Measurements from ENCODE around the gene SNX21.
"Not testable (repeated sequence)": the region's sequence is repeated elsewhere in the genome, so short reads cannot be mapped to it uniquely, and the experiment has no call there.

The SNX21 gene

DNA sequence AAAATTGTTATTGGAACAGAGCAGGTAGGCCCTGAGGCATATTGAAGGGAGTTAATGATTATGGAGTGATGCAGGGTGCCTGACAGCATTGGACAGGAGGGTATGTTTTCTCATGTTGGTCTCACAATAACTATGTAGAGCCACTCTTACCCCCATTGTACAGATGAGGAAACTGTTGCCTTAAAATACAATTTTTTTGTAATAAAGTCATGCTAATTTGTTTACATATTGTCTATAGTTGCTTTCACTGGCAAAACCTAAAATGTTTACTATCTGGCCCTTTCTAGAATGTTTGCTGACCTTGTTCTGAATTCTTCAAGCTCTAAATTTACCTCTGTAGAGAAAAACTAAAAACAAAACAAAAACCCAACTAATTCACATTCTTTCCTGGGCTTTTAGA lies 17.9 kb downstream of the SNX21 start:
- no peak for DNase-seq

DNA sequence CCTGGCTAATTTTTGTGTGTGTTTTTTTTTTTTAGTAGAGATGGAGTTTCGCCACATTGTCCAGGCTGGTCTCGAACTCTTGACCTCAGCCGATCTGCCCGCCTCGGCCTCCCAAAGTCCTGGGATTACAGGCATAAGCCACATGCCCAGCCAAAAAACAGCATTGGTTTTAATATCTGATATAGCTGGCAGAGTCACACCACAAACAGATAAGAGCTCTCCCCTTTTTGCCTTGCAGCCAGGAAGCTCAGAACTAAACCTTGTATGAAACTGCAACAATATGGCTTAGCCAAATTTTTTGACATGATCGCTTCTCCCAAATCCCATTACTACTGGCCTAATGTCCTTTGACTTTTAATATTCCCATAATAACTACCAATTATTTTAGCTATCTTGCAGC lies 18.7 kb downstream of the SNX21 start:
- no peak for DNase-seq

DNA sequence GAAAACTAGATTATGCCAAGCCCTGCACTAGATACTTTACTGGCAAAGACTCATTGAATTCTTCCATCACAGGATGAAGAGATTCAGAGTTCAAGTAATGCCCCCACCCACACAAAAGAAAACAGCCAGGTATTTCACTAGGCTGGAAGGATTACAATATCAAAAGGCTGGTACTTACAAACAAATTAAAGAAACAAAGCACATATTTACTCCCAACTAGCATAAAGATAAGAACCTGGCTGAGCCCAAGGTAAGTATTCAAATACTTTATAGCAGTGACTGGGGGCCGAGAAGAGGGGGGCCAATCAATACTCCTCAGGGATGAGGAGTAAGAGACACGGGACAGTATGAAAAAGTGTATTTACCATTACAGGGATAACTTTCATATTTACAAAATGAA lies 19.9 kb downstream of the SNX21 start:
- no peak for DNase-seq

DNA sequence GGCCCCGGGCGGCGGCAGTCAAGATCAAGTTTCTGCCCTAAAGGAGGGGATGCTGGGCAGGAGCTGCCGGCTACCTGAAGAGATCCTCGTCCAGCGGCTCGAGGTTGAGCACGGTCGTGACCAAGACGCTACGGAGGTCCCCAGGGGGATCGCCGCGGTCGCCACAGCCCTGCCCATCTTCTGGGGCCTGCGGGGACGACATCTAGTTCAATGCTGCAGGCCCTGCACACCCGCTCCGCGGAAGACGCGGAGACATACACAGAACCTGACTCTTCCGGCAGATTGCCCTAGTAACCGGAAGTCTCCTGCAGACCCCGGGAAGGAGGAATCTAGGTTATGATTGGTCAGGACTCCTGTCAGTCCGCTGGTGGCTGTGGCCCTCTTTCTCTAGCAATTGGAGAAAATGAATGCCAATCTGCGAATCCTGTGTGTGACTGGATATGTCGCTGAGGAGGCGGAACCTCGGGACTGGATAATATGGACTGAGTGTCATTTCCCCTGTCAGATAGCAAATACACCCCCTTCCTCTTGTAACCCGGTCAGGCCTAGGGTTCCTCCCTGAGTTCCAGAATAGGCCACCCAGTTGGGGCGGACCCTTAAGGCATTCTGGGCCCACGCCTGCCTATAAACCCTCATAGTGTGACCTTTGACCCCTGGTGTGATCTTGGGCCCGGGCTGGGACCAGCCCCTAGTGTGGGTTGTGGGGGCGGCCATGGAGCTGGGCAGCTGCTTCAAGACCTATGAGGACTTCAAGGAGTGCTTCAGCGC lies 23.7 kb downstream of the SNX21 start, which contains the start of the genes ACOT8 and ZSWIM3:
TSS of gene ACOT8 (minus strand) at position 279 of the 768 bp plus-strand sequence. CDS start at position 202, 77 bp downstream.
TSS of gene ZSWIM3 (plus strand) at position 501 of the 768 bp plus-strand sequence. CDS start at position 713, 212 bp downstream.
- peak; percentile 94 to 98 for DNase-seq

DNA sequence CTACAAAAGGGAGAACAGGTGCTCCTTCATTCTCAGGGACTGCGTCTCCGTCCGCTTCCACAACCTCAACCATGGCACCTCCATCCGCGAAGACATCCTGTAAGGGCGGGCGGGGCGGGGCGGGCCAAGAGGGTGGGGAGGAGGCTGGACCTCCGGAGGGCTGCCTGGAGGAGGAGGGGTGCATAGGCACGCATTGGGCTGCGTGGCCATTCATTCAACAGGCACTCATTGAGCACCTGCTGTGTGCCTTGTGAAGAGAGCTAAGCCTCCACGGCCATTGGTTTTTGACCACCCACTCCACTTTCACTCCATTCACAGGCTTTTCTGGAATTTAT lies 24.2 kb downstream of the SNX21 start:
- peak in 1 of 2 donors; percentile 47 for DNase-seq

DNA sequence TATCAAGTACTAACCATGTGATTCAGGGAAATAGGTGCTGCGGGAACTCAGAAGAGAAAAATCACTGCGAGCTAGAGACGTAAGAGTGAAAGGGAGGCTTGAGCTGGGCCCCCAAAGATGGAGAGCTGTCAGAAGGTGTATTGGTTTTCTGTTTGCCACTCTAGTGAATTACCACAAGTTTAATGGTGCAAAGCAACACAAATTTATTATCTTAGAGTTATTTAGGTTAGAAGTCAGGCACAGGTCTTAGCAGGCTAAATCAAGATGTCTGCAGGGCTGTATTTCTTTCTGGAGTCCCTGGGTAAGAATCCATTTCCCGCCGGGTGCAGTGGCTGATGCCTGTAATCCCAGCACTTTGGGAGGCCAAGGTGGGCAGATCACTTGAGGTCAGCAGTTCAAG lies 26.3 kb downstream of the SNX21 start:
- no peak for DNase-seq

DNA sequence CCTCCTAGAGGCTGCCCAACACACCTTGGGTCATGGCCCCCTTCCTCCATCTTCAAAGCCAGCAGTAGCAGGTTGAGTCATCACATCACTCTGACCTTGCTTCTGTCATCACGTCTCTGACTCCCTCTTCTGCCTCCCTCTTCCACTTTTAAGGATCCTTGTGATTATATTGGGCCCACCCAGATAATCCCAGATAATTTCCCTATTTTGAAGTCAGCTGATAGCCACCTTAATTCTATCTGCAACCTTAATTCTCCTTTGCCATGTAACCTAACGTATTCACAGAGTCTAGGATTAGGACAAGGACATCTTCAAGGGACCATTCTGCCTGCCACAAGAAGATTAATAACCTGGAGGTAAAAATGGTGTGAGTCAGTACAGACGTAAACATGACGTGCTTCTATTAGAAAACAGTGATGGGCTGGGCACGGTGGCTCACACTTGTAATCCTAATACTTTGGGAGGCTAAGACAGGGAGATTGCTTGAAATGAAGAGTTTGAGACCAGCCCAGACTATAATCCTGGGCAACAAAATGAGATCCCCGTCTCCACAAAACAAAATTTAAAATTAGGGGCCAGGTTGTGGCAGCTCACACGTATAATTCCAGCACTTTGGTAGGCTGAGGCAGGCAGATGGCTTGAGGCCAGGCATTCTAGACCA lies 27.1 kb downstream of the SNX21 start:
- DNase-seq, result no peak

DNA sequence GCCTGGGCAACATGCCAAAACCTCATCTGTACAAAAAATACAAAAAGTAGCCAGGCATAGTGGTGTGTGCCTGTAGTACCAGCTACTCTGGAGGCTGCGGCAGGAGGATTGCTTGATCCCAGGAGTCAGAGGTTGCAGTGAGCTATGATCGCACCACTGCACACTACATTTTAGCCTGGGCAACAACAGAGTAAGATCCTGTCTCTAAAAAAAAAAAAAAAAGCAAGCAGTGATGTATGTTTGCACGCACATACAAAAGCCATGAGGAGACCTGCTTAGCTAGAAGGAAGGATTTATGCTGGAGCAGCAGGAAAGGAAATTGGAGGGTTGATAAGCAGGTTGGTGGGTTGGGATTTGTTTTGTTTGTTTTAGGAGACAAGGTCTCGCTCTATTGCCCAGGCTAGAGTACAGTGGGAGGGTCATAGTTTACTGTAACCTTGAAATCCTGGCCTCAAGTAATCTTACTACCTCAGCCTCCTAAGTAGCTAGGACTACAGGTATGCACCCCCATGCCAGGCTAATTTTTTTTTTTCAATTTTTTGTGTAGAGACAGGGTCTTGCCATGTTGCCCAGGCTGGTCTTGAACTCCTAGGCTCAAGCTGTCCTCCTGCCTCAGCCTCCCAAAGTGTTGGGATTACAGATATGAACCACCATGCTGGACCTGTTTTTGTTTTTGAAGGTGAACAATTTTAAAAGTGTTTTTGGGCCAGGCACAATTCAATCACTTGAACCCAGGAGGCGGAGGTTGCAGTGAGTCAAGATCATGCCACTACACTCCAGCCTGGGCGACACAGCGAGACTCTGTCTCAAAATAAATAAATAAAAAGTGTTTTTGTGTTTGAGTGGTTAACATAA lies 27.8 kb downstream of the SNX21 start:
- no peak for DNase-seq

DNA sequence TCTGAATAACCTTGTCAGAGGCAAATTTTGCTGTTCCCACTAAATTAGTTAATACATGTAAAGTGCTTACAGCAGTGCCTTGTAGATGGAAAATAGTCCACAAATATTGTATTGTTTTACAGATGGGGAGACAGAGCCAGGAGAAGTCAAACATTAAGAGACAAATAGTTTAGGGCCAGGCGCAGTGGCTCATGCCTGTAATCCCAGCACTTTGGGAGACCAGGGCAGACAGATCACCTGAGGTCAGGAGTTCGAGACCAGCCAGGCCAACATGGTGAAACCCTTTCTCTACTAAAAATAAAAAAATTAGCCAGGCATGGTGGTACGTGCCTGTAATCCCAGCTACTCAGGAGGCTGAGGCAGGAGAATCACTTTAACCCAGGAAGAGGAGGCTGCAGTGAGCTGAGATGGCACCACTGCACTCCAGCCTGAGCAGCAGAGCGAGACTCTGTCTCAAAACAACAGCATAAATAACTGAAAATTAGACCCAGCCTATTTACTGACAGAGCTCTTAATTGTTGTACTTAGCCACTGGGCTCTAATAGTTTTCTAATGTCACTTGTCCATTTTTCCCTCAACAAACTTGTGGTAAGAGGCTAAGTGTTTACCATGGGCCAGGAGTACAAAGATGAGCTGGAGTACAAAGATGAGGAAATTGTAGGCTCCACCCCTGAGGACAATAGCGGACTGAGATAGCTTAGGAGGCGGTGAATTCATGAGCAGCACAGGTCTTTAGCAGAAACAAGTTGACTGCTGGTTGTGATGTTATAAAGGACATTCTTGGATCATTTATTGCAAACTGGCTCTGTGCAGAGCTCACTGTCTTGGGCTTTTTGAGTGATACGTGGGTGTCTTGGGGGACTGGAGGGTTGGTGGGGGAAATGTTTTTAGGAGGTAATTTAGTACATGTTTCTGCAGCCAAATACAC lies 30.2 kb downstream of the SNX21 start:
- no peak for DNase-seq

DNA sequence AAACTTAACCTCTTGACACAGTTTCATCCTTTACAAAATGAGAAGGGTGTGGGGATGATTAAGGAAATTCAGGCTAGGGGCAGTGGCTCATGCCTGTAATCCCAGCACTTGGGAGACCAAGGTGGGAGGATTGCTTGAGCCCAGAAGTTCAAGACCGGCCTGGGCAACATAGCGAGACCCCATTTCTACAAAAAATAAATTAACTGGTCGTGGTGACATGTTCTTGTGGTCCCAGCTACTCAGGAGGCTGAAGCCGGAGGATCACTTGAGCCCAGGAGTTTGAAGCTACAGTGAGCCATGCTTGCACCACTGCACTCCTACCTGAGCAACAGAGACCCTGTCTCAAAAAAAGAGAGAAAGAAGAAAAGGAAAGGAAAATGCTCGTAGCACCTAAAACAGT lies 32.9 kb downstream of the SNX21 start:
- DNase-seq, result no peak

DNA sequence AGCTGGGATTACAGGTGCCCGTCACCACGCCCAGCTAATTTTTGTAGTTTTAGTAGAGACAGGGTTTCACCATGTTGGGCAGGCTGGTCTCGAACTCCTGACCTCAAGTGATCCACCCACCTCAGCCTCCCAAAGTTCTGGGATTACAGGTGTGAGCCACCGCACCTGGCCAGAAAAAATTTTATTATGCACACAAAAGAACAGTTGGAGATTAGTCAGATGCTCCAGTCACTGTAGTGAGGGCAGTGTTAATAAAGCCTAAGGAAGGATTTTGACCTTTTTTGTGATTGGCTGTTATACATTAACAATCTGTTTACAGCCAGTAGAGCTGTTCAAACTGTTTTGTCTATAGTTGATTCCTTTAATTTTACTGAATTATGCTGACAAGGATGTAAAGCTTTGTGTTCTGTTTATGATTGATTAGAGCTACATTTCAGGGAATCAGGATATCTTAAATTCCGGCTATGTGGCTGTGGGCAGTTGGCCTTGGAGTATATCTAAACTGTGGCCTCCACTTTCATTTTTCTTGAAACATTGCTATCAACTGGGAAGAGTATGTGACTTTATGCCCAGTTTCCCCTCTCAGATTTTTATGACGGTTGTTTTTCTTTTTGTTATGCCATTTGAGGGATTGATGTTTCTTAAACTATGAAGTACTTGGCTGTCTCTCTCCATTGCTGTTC lies 33.7 kb downstream of the SNX21 start:
- no peak for DNase-seq

DNA sequence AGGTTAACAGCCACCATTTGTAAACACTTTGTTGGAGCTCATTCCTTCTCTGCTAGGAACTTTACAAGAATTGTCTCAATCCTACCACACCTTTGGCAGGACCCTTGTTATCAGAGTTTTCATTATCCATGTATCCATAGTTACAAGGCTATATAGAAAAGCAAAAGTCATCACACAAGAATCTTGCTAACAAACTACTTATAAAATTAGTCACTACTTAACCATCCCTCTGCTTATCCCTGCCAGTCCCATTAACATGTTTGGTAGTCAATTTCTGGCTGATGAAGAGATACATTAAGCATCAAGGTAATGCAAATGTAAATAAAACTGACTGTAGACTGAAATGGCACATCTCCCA lies 34.2 kb downstream of the SNX21 start:
- DNase-seq, result no peak

DNA sequence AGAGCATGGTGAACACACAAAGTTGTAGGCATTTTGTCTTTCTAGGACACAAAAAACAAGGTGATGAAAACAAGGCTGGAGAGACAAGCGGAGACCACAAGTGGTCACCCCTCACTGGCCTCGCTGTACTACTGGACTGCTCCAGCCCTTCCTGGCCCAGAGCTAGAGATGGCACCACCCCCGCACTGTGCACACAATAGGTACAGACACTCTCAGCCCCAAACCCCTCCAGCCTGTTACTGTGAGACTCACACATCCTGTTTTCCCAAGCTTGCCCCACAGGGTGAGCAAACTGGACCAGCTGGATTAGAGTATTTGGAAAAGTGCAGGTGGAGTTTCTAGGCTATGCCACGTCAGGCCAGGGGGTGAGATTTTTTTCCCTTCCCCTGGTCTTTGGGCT lies 39.0 kb downstream of the SNX21 start:
- DNase-seq, result no peak

DNA sequence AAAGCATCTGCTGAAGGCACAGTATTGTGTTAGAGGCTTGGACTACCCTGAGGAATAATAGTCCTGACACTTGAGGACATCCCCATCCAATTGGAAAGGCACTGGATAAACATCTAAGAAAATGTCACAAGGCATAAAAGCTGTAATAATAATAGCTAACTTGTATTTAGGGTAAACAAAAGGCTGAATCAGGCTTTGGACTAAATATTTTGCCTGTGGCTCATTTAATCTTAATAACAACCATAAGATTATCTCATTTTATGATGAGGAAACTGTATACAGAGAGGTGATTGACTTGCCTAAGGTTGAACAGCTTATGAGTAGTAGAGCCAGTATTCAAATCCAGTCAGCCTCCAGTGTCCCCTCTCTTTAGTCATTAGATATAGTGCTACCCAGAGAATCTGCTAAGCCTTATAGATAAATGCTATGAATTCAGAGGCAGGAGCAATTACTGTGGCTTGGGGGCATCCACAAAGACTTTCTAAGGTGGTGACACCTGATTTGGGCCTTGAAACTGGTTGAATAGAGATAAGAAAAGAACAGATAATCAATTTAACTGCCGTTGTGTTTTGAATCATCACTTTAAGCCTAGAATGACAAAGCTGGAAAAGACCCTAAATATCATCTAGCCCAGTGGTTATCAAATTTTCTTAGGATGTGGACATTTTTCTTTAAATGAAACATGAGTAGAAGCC lies 40.0 kb downstream of the SNX21 start:
- DNase-seq, result no peak

DNA sequence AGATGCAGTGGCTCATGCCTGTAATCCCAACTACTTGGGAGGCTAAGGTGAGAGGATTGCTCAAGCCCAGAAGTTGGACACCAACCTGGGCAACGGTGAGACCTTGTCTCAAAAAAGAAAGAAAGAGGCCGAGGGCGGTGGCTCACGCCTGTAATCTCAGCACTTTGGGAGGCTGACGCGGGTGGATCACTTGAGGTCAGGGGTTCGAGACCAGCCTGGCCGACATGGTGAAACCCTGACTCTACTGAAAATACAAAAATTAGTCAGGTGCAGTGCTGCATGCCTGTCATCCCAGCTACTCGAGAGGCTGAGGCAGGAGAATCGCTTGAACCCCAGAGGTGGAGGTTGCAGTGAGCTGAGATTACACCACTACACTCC lies 40.5 kb downstream of the SNX21 start:
- not testable (repeated sequence) for DNase-seq

DNA sequence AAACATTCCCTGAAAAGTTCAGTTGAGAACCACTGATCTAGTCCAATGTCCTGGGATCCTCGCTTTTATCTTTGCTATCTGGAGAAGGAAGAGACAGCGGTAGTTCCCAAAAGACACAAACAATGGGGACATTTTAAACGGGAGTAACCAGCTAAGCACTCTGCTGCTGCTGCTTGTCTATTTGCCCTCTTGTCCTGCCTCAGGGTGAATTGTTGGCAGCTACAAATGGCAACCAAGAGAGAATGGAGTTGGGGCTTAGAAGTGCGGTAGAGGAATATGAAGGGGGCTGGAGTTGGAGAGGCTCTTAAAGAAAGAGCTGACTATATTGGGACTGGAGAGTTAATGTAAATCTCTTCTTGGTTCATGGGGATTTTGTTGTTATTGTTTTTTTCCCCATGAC lies 41.0 kb downstream of the SNX21 start:
- no peak for DNase-seq

DNA sequence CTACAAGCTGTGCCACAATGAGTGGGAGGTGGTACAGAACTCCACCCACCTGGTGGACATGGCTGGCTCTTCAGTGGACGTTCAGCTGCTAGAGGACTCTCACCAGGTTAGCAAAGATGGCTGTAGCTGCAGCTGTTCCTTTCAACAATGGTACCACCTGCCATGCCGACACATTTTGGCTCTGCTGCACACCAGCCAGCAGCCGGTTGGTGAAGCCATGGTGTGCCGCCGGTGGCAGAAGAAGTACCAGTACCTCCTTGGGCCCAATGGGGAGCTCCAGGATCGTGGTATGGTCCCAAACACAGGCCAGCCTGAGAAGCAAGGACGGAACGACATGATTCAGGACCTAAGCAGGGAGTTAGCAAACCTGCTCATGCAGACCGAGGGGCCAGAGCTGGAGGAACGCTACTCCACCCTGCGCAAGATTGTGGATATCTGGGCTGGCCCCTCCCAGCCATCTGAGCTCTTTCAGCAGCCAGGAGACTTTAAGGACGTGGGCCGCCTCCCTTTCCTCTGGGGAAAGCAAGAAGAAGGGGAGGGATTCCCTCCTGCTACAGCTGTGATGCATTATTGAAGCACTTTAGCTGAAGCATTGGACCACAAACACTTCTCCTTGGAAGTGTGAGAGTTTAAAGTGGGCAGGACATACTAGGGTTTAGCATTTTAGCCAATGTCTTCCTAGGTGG lies 44.6 kb downstream of the SNX21 start:
- DNase-seq, result no peak

DNA sequence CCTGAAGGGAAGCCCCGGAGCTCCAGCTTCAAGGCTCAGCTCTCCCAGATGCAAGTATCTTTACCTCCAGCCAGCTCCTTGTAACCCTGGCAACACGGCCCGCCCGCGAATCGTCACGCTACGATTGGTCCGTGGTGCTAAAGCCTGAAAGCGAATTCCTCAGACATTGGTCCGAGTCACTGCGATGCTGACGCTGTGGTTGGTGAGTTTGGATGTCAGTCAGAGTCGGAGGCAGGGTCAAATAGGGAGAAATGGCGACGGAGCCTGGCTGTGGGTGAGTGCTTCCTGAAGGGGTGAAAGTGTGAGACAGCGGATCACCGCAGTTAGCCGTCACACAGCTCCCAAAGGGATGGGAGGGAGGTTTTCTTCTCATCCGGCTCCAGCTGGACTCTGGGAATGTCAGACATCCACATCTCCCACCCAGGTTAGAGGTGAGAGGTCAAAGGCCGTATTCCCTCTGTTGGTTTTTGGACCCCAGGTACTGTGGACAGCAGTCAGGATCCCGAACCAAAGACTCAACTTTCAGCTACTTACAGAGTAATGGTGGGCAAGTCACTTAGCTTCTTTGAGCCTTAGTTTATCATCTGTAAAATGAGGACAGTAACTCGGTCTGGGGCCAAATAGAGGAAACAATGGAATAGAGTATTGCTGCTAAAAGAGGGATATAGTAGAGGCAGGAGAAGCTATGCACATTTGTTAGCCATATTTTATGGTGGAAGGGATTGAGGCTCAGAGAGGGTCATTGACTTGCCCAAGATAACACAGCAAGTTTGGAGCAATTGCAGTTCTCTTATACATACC lies 47.6 kb downstream of the SNX21 start, which contains the start of gene ZSWIM1:
TSS of gene ZSWIM1 (plus strand) at position 240 of the 801 bp plus-strand sequence. CDS start 1,366 bp downstream, outside the sequence.
- DNase-seq, result peak; percentile 96 to 98

DNA sequence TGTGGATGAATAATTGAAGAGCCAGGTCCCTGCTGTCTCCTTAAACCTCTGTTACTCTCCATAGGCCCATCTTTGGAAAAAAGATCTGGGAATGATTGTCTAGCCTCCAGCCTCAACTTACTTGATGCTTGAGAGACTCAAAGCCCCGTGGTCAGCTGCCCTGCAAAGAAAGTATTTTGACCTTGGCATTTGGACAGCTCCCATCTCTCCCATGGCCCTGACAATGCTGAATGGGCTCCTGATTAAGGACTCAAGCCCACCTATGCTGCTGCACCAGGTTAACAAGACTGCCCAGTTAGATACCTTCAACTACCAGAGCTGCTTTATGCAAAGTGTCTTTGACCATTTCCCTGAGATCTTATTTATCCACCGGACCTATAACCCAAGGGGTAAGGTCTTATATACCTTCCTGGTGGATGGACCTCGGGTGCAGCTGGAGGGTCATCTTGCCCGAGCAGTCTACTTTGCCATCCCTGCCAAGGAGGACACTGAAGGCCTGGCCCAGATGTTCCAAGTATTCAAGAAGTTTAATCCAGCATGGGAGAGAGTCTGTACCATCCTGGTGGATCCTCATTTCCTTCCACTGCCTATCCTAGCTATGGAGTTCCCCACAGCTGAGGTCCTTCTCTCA lies 49.0 kb downstream of the SNX21 start:
- DNase-seq, result no peak
